Measurements from ENCODE around the gene MAGEC1.

Gene MAGEC1

DNA sequence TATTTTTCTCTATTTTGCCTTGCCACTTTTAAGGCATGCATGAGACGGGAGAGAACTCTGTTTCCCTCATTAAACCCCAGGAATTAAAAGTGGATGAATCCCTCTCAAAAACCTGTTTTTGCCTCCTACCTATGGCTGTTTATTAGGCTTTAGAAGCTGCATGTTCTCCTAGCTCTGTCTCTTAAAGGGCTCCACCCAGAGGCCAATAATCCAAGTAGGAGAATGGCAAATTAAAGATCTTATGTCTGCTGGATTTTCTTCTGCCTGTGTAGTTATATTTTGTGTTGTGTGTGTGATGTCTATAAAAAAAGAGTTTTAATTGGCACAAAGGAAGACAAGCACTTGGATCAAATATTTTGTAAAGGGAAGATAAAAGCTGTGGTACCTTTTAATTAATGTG lies 32.4 kb downstream of the MAGEC1 start:
- ChIA-PET CTCF (interaction anchor here (0.7 kb wide), 1 partner anchor 314 kb away, joined by 3 read pairs; no protein-coding TSS in a partner anchor), POLR2A (ENCODE audit: low non-redundant PET) (no interaction called here)
- no peak overlapping the region for H3K27ac ChIP-seq
- no peak for DNase-seq (ENCODE audit: low spot score)
- TF ChIP-seq, protein P1, sequence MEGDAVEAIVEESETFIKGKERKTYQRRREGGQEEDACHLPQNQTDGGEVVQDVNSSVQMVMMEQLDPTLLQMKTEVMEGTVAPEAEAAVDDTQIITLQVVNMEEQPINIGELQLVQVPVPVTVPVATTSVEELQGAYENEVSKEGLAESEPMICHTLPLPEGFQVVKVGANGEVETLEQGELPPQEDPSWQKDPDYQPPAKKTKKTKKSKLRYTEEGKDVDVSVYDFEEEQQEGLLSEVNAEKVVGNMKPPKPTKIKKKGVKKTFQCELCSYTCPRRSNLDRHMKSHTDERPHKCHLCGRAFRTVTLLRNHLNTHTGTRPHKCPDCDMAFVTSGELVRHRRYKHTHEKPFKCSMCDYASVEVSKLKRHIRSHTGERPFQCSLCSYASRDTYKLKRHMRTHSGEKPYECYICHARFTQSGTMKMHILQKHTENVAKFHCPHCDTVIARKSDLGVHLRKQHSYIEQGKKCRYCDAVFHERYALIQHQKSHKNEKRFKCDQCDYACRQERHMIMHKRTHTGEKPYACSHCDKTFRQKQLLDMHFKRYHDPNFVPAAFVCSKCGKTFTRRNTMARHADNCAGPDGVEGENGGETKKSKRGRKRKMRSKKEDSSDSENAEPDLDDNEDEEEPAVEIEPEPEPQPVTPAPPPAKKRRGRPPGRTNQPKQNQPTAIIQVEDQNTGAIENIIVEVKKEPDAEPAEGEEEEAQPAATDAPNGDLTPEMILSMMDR (conservative IDR thresholded peaks at IDR 0.05; ENCODE audit: low read depth), result no peak

DNA sequence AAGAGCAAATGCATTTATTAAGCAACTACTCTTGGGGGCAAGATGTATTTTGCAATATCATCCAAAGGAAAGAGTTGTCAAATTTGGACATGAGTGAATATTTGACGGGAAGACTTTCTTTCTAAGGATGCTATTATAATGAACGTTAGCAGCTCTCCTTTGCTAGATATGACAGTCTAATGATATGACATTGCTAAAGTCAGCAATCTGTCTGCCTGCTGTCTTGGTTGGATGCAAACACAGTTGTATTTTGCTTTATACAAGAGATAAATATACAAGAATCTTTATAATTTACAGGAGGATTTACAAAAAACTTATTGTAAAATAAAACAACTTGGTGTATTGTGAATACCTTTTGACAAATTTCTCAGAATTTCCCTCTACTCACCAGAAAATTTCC lies 37.5 kb downstream of the MAGEC1 start:
- CTCF ChIA-PET, result interaction anchor here (0.7 kb wide), 1 partner anchor 970 kb away, joined by 7 read pairs; no protein-coding TSS in a partner anchor
- DNase-seq (ENCODE audit: low spot score), result no peak
- TF ChIP-seq, protein P1 (conservative IDR thresholded peaks at IDR 0.05; ENCODE audit: low read depth), result no peak
- H3K27ac ChIP-seq, result no peak overlapping the region
- POLR2A ChIA-PET (ENCODE audit: low non-redundant PET), result no interaction called here

DNA sequence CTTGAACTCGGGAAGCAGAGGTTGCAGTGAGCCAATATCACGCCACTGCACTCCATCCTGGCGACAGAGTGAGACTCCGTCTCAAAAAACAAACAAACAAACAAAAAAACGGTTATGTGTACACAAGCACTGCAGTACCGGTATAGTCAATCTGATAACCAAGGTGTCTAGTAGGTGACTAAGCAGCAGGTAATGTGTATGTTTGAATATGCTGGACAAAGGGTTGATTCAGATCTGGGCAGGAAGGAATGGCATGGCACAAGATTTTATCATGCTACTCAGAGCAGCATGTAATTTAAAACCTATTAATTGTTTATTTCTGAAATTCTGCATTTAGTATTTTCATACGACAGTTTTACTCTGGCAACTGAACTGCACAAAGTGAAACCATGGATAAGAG lies 41.7 kb downstream of the MAGEC1 start:
- ChIA-PET POLR2A (ENCODE audit: low non-redundant PET) (no interaction called here), CTCF (no interaction called here)
- H3K27ac ChIP-seq, result no peak overlapping the region
- TF ChIP-seq, protein P1 (conservative IDR thresholded peaks at IDR 0.05; ENCODE audit: low read depth), result no peak
- peak; percentile 3 for DNase-seq (ENCODE audit: low spot score)

DNA sequence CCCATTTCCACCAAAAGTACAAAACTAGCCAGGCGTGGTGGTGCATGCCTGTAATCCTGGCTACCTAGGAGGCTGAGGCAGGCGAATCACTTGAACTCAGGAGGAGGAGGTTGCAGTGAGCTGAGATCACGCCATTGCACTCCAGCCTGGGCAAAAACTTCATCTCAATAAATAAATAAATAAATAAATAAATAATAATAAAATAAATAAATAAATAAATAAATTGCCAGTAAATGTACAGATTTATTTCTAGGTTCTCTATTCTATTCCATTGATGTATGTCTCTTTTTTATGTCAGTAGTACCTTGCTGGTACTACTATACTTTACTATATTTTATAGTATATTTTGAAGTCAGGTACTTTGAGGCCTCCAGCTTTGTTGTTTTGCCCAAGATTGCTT lies 43.7 kb downstream of the MAGEC1 start:
- CTCF ChIA-PET, result no interaction called here
- TF ChIP-seq, protein P1 (conservative IDR thresholded peaks at IDR 0.05; ENCODE audit: low read depth), result no peak
- DNase-seq (ENCODE audit: low spot score), result no peak
- H3K27ac ChIP-seq, result no peak overlapping the region
- POLR2A ChIA-PET (ENCODE audit: low non-redundant PET), result no interaction called here

DNA sequence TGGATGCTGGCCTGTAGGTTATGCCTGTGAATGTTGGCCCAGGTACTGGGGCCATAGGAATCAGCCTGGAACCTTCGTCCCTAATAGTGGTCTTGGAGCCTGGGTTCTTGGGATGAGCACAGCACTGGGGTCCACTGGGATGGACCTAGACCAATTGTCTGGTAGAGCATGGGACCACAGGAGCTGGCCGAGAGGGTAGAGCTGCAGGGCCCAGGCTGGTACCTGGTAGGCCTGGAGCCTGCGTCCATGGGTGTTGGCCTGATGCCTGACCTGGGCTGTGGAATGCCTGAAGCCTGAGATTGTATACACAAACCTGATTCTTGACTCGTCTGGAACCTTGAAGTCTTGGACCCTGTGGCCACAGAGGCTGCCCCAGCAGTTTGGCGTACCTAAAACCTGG lies 48.9 kb downstream of the MAGEC1 start:
- POLR2A ChIA-PET (ENCODE audit: low non-redundant PET), result no interaction called here
- TF ChIP-seq, protein P1 (conservative IDR thresholded peaks at IDR 0.05; ENCODE audit: low read depth), result no peak
- CTCF ChIA-PET, result interaction anchor here (0.7 kb wide), 1 partner anchor 654 kb away, joined by 4 read pairs; no protein-coding TSS in a partner anchor

DNA sequence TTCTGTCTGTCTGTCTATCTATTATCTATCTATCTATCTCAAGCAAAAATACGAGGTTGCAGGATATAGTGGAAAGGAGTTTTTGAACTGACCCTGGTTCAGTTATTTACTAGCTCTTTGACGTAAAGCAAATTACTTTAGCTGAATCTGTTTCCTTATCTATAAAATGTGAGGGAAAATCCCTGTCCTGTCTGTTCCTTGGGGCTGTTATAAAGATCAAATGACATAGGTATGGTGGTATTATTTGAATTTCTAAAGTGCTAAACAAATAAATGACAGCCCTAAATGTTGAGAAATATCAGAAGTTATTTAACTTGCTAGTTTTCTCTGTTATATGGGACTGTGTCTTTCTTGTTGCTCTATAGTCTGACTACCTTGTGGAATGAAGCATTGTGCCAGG lies 55.0 kb downstream of the MAGEC1 start:
- no peak for DNase-seq (ENCODE audit: low spot score)
- no peak overlapping the region for H3K27ac ChIP-seq
- ChIA-PET POLR2A (ENCODE audit: low non-redundant PET) (no interaction called here), CTCF (no interaction called here)
- TF ChIP-seq, protein P1 (conservative IDR thresholded peaks at IDR 0.05; ENCODE audit: low read depth), result no peak

More for the DNA sequence above, 48.9 kb downstream of the MAGEC1 start:
- no peak overlapping the region for H3K27ac ChIP-seq
- no peak for DNase-seq (ENCODE audit: low spot score)

Measured in RWPE1 (cell line).